Chondrocyte (in vitro differentiated cells): ENCODE results near the gene RALGPS1. TPM values are rescaled to one million over a fixed set of nuclear protein-coding genes. Genes with fewer than 3 reads are reported as not detected.

ENCODE experiments used
- DNase-seq: peaks from one replicate; pipeline ENCODE4 v3.0.0; 2021; ENCODE audit warnings: mixed read lengths, low spot score
- H3K27ac Mint-ChIP-seq: one replicate; pipeline ENCODE4 v1.8.0; 2021; ENCODE audit warnings: mild to moderate bottlenecking, moderate library complexity, mixed read lengths; ENCODE audit not compliant: unreplicated experiment
- H3K27me3 Mint-ChIP-seq: 2 replicates; pipeline ENCODE4 v1.8.0; 2021; ENCODE audit warnings: low read depth, mixed read lengths
- H3K36me3 Mint-ChIP-seq: 2 replicates; pipeline ENCODE4 v1.8.0; 2021; ENCODE audit warnings: low read depth, mixed read lengths
- H3K4me1 Mint-ChIP-seq: 2 replicates; pipeline ENCODE4 v1.8.0; 2021; ENCODE audit warnings: low read depth, mild to moderate bottlenecking, mixed read lengths
- H3K4me3 Mint-ChIP-seq: one replicate; pipeline ENCODE4 v1.8.0; 2021; ENCODE audit warnings: mild to moderate bottlenecking, moderate library complexity, mixed read lengths; ENCODE audit not compliant: unreplicated experiment
- H3K9me3 Mint-ChIP-seq: 2 replicates; pipeline ENCODE4 v1.8.0; 2021; ENCODE audit warnings: low read depth, mixed read lengths
- CTCF ChIP-seq: fragments of 200-600 bp; sonication (generic); IDR thresholded peaks from 2 replicates; pipeline ENCODE4 v1.5.0; 2021; ENCODE audit warnings: antibody characterized with exemption, mild to moderate bottlenecking, moderate library complexity
- total RNA-seq: library from RNA; stranded (reverse); gene quantifications from 3 replicates; pipeline ENCODE4 v1.2.1, GENCODE V29; 2021

RALGPS1 gene
- total RNA-seq, 1 donor from 2014 or later: 8.1 TPM

GRCh38 chr9:126916909-126917308 lies 2.3 kb downstream of the RALGPS1 start:
- no peaks in the 10 kb centered on the region for H3K9me3 Mint-ChIP-seq
- no peak for TF ChIP-seq CTCF
- no peak overlapping the region for H3K4me3 Mint-ChIP-seq
- no peak overlapping the region for H3K27ac Mint-ChIP-seq
- peaks cover 10% of the 10 kb centered on the region for H3K4me1 Mint-ChIP-seq
- peaks cover 3% of the 10 kb centered on the region for H3K27me3 Mint-ChIP-seq
- H3K36me3 Mint-ChIP-seq: no peaks in the 10 kb centered on the region
- DNase-seq: no peak

- H3K4me3 Mint-ChIP-seq: no peak overlapping the region
- no peaks in the 10 kb centered on the region for H3K36me3 Mint-ChIP-seq
- TF ChIP-seq CTCF: no peak
- H3K27me3 Mint-ChIP-seq: no peaks in the 10 kb centered on the region
- H3K27ac Mint-ChIP-seq: no peak overlapping the region
- no peak for DNase-seq
- H3K4me1 Mint-ChIP-seq: peaks cover 10% of the 10 kb centered on the region
- no peaks in the 10 kb centered on the region for H3K9me3 Mint-ChIP-seq
These were observed 4.6 kb downstream of the RALGPS1 start for GRCh38 chr9:126919193-126919592.

- no peak overlapping the region for H3K4me3 Mint-ChIP-seq
- DNase-seq: no peak
- H3K9me3 Mint-ChIP-seq: no peaks in the 10 kb centered on the region
- H3K4me1 Mint-ChIP-seq: no peaks in the 10 kb centered on the region
- no peak for TF ChIP-seq CTCF
- H3K27ac Mint-ChIP-seq: no peak overlapping the region
- H3K27me3 Mint-ChIP-seq: no peaks in the 10 kb centered on the region
- H3K36me3 Mint-ChIP-seq: no peaks in the 10 kb centered on the region
These were observed 11.3 kb downstream of the RALGPS1 start for GRCh38 chr9:126925876-126926275.

GRCh38 chr9:126926364-126926763 lies 11.8 kb downstream of the RALGPS1 start:
- H3K9me3 Mint-ChIP-seq: no peaks in the 10 kb centered on the region
- H3K27ac Mint-ChIP-seq: no peak overlapping the region
- H3K27me3 Mint-ChIP-seq: no peaks in the 10 kb centered on the region
- H3K4me1 Mint-ChIP-seq: no peaks in the 10 kb centered on the region
- H3K4me3 Mint-ChIP-seq: no peak overlapping the region
- TF ChIP-seq CTCF: no peak
- H3K36me3 Mint-ChIP-seq: no peaks in the 10 kb centered on the region
- no peak for DNase-seq

- Mint-ChIP-seq H3K4me3 (no peak overlapping the region), H3K27ac (no peak overlapping the region), H3K27me3 (no peaks in the 10 kb centered on the region), H3K4me1 (no peaks in the 10 kb centered on the region), H3K9me3 (no peaks in the 10 kb centered on the region), H3K36me3 (no peaks in the 10 kb centered on the region)
- TF ChIP-seq CTCF: no peak
- DNase-seq: no peak
These were observed 12.8 kb downstream of the RALGPS1 start for GRCh38 chr9:126927419-126927818.
